Astrocyte of the spinal cord (primary cell): Measurements from ENCODE around the gene P4HA2.

Experiments
- DNase-seq: peaks from one replicate; pipeline ENCODE4 v3.0.0; 2011; ENCODE audit warnings: low read depth, low spot score
- H3K4me3 ChIP-seq: 2 replicates; pipeline ENCODE4 v1.5.1; 2011; ENCODE audit warnings: low read depth, mild to moderate bottlenecking, low read length, moderate library complexity
- CTCF ChIP-seq: IDR thresholded peaks from 2 replicates; pipeline ENCODE4 v1.5.1; 2012; ENCODE audit warnings: low read depth, mild to moderate bottlenecking, low read length, inconsistent platforms
- in situ Hi-C: cut with HindIII; loops from 2 replicates; pipeline ENCODE4 v1.10.0; 2017; ENCODE audit warnings: low sequenced_read_pairs

The P4HA2 gene

GRCh38 chr5:132183723-132184122 lies 43.9 kb downstream of the P4HA2 start:
- DNase-seq = peak; percentile 26
- in situ Hi-C loops = no loop called here
- H3K4me3 ChIP-seq = no peak overlapping the region
- TF ChIP-seq CTCF = no peak

GRCh38 chr5:132182359-132183040 lies 45.2 kb downstream of the P4HA2 start:
- no peak for TF ChIP-seq CTCF
- H3K4me3 ChIP-seq = no peak overlapping the region
- DNase-seq = no peak
- in situ Hi-C loops = no loop called here

GRCh38 chr5:132181011-132181629 lies 46.5 kb downstream of the P4HA2 start:
- no peak for DNase-seq
- H3K4me3 ChIP-seq = no peak overlapping the region
- in situ Hi-C loops = no loop called here
- no peak for TF ChIP-seq CTCF

GRCh38 chr5:132180134-132180745 lies 47.4 kb downstream of the P4HA2 start:
- in situ Hi-C loops = no loop called here
- H3K4me3 ChIP-seq = no peak overlapping the region
- peak; percentile 83 for TF ChIP-seq CTCF
- peak; percentile 79 for DNase-seq

- no peak overlapping the region for H3K4me3 ChIP-seq
- TF ChIP-seq CTCF = no peak
- in situ Hi-C loops = no loop called here
- DNase-seq = peak; percentile 19
Observed at GRCh38 chr5:132179405-132179804, 48.2 kb downstream of the P4HA2 start.

GRCh38 chr5:132177691-132178149 lies 49.9 kb downstream of the P4HA2 start:
- no peak for TF ChIP-seq CTCF
- H3K4me3 ChIP-seq = no peak overlapping the region
- in situ Hi-C loops = no loop called here
- no peak for DNase-seq
